Right atrium auricular region (tissue), 2 donors: ENCODE measurements around the gene DDX24. TPM values are rescaled to one million over a fixed set of nuclear protein-coding genes. Genes with fewer than 3 reads are reported as not detected.

ENCODE experiments used
- DNase-seq: peaks from one replicate; pipeline ENCODE4 v3.0.0-alpha.2; 2019; ENCODE audit warnings: low spot score
- H3K27ac ChIP-seq, 2 donors: fragments of 200-600 bp; sonication (generic); 1 replicate in 1 of 2; 2 replicates in 1 of 2; pipeline ENCODE4 v1.5.1; 2016 to 2019
- H3K27me3 ChIP-seq, 2 donors: fragments of 200-600 bp; sonication (generic); one replicate each; pipeline versions ENCODE4 v1.5.1 to v1.6.0; 2017 to 2019
- H3K36me3 ChIP-seq: fragments of 200-600 bp; sonication (generic); one replicate; pipeline ENCODE4 v1.5.1; 2016
- H3K4me1 ChIP-seq, 2 donors: fragments of 200-600 bp; sonication (generic); one replicate each; pipeline versions ENCODE4 v1.5.1 to v1.6.0; 2017 to 2019
- H3K4me3 ChIP-seq, 2 donors: fragments of 200-600 bp; sonication (generic); 1 replicate in 1 of 2; 2 replicates in 1 of 2; pipeline ENCODE4 v1.5.1; 2017 to 2019; ENCODE audit warnings: mild to moderate bottlenecking in 1 of 2, moderate library complexity in 1 of 2
- H3K9me3 ChIP-seq, 2 donors: fragments of 200-600 bp; sonication (generic); one replicate each; pipeline ENCODE4 v1.5.1; 2019
- total RNA-seq, 2 donors: library from RNA; depleted of rRNA; stranded (reverse); fragments of >200 nt; gene quantifications; one replicate each; pipeline ENCODE4 v1.1.0, GENCODE V29; 2016
- TF ChIP-seq, protein P1 (sequence below), 2 donors: fragments of 200-600 bp; sonication (generic); IDR thresholded peaks; one replicate each; pipeline ENCODE4 v1.5.1; 2019; ENCODE audit warnings: antibody characterized with exemption in 2 of 2

DDX24 gene
- total RNA-seq, 2 donors from 2014 or later: 166 to 178 TPM

DNA sequence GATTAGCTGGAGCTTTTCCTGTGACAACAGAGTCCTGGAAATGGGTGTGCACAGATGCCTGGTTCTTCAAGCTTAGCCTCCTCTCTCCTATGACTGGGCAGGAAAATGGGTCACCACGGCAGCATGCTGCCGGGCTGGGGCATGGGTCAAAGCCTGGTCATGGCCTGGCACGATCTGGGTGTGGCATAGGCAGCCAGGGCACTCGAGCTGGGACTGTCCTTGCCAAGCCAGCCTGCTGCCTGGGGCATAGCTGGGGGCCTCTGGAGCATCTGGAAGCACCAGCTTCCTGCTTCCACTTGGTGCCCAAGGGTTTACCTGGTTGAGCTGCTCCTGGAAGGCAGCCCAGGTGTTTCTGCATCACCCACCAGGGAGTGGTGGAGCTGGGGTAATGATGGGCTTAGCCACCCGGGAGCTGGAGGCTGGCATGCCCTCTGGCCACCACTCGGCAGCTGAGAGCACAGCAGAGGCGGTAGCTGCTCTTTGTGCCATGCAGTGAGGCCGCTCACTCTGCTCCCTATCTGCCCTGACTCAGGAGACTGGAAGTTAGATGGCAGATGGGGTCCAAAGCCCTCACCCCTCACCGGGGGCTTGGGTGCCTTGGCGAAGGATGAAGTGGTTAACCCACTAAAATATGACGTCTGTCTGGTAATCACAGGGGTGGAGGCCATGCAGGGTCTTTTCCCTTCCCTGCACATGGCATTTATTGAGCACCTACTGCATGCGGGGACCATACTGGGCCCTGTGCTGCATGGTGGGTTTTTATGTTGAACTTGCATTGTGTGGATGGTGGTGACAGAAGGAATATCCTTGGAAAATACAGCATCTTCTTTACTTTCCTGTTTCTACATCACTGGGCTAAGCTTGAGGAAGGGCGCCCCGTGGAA lies 53.2 kb downstream of the DDX24 start:
- TF ChIP-seq, protein P1, sequence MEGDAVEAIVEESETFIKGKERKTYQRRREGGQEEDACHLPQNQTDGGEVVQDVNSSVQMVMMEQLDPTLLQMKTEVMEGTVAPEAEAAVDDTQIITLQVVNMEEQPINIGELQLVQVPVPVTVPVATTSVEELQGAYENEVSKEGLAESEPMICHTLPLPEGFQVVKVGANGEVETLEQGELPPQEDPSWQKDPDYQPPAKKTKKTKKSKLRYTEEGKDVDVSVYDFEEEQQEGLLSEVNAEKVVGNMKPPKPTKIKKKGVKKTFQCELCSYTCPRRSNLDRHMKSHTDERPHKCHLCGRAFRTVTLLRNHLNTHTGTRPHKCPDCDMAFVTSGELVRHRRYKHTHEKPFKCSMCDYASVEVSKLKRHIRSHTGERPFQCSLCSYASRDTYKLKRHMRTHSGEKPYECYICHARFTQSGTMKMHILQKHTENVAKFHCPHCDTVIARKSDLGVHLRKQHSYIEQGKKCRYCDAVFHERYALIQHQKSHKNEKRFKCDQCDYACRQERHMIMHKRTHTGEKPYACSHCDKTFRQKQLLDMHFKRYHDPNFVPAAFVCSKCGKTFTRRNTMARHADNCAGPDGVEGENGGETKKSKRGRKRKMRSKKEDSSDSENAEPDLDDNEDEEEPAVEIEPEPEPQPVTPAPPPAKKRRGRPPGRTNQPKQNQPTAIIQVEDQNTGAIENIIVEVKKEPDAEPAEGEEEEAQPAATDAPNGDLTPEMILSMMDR (IDR thresholded peaks at IDR 0.05): no peak
- no peak for DNase-seq
- Histone ChIP-seq H3K9me3 (no peaks in the 10 kb centered on the region), H3K4me3 (no peak overlapping the region), H3K36me3 (no peaks in the 10 kb centered on the region), H3K27ac (no peak overlapping the region), H3K27me3 (no peaks in the 10 kb centered on the region), H3K4me1 (peaks cover 0 to 9% of the 10 kb centered on the region in 2 donors)

DNA sequence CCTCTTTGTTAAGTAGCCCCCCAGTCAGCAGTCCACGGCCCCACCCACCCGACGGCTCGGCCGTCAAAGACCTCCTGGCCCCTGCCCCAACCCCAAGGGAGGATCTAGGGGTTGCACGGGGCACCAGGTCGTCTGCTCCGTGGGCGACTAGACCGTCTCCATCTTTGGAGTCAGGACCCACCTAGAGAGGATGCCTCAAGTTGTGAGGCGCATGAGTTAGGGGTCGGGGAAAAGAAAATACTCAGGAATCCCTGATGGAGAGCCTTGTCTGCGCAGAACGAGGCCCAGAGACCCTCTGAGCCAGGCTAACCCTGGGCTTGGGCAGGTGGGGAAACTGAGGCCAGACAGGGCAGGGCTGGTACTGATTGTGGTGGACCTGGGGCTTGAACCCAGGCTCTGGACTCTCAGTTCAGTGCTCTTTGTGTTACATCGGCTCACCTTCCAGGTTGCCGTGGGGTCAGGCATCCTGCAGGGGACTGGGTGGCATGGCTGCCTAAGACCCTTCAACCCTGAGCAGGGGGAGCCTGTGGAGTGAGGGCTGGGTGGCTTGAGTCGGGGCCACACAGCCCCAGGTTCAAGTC lies 54.0 kb downstream of the DDX24 start:
- no peaks in the 10 kb centered on the region for H3K36me3 ChIP-seq
- H3K4me3 ChIP-seq: peak overlapping the region; percentile 61 to 72
- no peaks in the 10 kb centered on the region for H3K9me3 ChIP-seq
- peaks cover 0 to 9% of the 10 kb centered on the region in 2 donors for H3K4me1 ChIP-seq
- no peak for DNase-seq
- H3K27me3 ChIP-seq: no peaks in the 10 kb centered on the region
- TF ChIP-seq, protein P1 (IDR thresholded peaks at IDR 0.05): no peak
- H3K27ac ChIP-seq: no peak overlapping the region

DNA sequence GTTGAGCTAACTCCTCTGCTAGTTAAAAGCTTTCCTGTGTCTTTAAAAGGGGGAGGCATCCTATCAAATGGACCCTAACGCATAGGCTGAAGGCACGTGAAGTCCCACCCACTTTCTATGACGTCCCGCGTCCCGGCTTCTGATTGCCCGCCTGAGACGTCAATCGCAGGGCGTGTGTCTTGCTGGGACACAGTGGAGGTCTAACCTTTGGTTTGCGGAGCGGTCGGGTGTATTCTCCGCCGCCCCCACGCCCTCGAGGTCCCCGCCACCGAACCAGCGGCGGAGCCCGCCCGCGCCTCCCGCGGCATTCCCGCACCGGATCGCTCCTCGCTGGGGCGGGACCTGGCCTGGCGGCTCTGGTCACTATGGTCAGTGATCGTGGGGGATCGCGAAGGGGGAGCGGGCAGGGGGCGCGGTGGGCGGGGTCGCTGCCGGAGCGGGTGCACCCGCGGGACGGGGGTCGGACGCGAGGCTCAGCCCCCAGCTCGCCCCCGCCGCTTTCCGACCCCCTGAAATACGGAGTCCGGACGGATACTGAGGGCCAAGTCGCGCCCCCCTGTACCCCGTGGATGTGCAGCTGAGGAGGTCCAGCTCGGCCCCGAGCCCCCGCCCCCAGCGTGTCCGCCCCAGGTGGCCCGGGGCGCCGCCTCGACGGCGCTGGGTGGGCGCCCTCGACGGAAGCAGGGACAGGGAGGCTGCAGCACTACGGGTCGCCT lies 54.7 kb downstream of the DDX24 start, which contains the start of gene OTUB2:
OTUB2 (plus strand) TSS at position 168 of the 716 bp plus-strand sequence; CDS start at position 366, 198 bp downstream.
- TF ChIP-seq, protein P1 (IDR thresholded peaks at IDR 0.05): no peak
- DNase-seq: peak; percentile 98
- H3K4me1 ChIP-seq: peaks cover 0 to 9% of the 10 kb centered on the region in 2 donors

DNA sequence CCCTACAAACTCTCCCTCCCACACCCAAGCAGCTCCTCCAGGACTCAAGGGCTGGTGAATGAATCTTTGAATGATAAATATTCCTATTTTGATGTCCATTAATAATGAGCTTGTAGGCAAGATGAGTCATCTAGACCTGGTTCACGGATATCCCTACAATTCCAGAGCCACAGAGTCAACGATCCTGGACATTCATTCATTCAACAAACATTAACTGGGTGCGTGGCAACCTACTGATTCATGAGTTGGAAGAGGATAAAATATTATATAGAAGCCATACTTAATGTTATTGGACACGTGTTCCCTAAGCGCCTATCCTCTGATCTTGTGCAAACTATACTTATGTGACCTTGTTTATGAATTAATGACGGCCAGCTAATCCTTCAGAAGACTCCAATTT lies 55.3 kb downstream of the DDX24 start:
- DNase-seq: no peak
- no peaks in the 10 kb centered on the region for H3K9me3 ChIP-seq
- H3K4me3 ChIP-seq: peak overlapping the region; percentile 61 to 72
- H3K27ac ChIP-seq: no peak overlapping the region
- TF ChIP-seq, protein P1 (IDR thresholded peaks at IDR 0.05): no peak
- peaks cover 0 to 9% of the 10 kb centered on the region in 2 donors for H3K4me1 ChIP-seq
- H3K36me3 ChIP-seq: no peaks in the 10 kb centered on the region
- H3K27me3 ChIP-seq: no peaks in the 10 kb centered on the region

More for the DNA sequence above, 54.7 kb downstream of the DDX24 start, which contains the start of gene OTUB2:
- Histone ChIP-seq H3K27me3 (no peaks in the 10 kb centered on the region), H3K4me3 (peak within 1 kb of the TSS; percentile 61 to 72), H3K27ac (peak within 1 kb of the TSS in 1 of 2 donors; percentile 32), H3K9me3 (no peaks in the 10 kb centered on the region), H3K36me3 (no peaks in the 10 kb centered on the region)

DNA sequence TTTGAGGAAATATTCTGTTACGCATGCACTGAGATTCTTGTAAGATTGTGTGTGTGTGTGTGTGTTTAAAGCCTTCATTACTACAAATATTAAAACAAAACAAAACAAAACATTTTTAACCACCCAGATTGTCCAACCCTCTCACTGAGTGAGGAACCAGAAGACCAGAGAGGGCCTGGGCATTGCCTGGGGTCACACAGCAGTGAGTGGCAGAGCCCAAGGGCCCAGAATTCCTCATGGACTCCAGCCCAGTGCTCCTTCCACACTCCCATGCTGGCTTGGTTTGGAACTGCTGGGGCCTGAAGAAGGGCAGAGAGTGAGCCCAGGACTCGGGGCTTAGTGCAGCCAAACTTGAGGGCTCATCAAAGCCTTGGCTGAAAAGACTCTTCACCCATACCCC lies 56.5 kb downstream of the DDX24 start:
- DNase-seq: no peak
- no peak overlapping the region for H3K4me3 ChIP-seq
- H3K4me1 ChIP-seq: peaks cover 0 to 9% of the 10 kb centered on the region in 2 donors
- no peaks in the 10 kb centered on the region for H3K27me3 ChIP-seq
- H3K27ac ChIP-seq: no peak overlapping the region
- TF ChIP-seq, protein P1 (IDR thresholded peaks at IDR 0.05): no peak
- no peaks in the 10 kb centered on the region for H3K9me3 ChIP-seq
- H3K36me3 ChIP-seq: no peaks in the 10 kb centered on the region
